GM12875 (cell line): ENCODE measurements around the gene CMYA5.

Experiments used
- H3K4me3 ChIP-seq: one replicate; pipeline ENCODE4 v1.5.1; 2011; ENCODE audit warnings: low read depth, low read length, control low read depth
- TF ChIP-seq, protein P1 (sequence below): IDR thresholded peaks from 2 replicates; pipeline ENCODE4 v1.5.1; 2011; ENCODE audit warnings: low read depth, mild to moderate bottlenecking, control low read depth, inconsistent platforms, low read length, moderate library complexity, borderline replicate concordance; ENCODE audit not compliant: insufficient read depth

The CMYA5 gene

DNA sequence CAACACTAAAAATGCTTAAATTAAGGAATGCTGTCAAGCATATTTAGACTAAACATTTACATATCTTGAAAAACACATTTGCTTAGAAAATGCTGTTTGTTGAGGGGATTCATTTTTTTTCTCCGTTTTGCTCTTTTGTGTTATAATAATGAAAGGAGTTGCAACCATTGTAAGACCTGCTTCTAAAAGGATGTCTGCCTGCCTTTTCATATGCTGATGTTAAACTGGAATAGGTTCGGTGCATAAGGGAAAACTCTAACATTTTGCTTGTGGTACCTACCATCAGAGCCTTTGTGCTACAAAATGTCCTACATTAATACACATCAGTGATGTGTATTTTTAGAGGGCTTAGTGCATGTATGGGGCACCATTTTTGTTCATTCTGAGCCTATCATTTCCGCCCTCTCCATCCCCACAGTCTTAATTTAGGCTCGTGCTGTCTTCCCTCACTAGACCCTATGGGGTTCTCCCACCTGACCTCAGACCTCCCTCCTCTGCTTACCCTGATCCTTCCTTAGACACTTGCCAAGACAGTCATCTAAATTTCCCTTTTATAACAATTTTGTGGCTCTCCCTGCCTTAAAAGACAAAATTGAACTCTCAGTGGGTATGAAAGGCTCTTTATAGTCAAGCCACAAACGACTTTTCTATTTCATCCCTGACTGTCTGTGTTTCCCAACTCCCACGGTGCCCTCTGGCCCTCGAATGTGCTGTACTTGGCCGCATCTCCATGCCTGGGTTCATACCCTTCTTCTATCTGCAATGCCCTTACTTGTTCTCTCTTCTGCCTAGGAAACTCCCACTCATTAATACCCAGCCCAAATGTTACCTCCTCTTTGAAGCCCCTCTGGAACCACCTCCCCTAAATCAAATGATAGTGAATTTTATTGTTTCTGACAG lies 61.2 kb downstream of the CMYA5 start:
- TF ChIP-seq, protein P1, sequence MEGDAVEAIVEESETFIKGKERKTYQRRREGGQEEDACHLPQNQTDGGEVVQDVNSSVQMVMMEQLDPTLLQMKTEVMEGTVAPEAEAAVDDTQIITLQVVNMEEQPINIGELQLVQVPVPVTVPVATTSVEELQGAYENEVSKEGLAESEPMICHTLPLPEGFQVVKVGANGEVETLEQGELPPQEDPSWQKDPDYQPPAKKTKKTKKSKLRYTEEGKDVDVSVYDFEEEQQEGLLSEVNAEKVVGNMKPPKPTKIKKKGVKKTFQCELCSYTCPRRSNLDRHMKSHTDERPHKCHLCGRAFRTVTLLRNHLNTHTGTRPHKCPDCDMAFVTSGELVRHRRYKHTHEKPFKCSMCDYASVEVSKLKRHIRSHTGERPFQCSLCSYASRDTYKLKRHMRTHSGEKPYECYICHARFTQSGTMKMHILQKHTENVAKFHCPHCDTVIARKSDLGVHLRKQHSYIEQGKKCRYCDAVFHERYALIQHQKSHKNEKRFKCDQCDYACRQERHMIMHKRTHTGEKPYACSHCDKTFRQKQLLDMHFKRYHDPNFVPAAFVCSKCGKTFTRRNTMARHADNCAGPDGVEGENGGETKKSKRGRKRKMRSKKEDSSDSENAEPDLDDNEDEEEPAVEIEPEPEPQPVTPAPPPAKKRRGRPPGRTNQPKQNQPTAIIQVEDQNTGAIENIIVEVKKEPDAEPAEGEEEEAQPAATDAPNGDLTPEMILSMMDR, result no peak
- H3K4me3 ChIP-seq, result no peak overlapping the region

DNA sequence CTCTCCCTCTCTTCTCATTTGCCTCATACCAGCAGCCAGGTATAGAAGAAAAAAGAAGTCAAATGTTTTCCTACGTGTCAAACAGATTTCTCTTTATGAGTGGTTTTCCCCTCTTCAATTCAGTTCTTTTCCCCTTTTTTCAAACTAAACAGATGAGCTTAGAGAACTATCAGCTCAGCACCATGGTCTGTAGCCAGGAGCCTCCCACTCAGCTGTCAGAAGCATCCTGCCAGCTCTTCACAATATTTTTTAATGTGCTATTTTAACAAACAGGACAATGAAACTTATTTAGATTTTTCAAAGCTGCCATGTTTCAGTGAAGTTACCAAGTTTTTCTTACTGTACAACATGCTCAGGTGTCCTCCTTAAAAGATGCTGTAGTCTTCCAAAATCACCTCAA lies 63.5 kb downstream of the CMYA5 start:
- TF ChIP-seq, protein P1, result no peak
- no peak overlapping the region for H3K4me3 ChIP-seq

DNA sequence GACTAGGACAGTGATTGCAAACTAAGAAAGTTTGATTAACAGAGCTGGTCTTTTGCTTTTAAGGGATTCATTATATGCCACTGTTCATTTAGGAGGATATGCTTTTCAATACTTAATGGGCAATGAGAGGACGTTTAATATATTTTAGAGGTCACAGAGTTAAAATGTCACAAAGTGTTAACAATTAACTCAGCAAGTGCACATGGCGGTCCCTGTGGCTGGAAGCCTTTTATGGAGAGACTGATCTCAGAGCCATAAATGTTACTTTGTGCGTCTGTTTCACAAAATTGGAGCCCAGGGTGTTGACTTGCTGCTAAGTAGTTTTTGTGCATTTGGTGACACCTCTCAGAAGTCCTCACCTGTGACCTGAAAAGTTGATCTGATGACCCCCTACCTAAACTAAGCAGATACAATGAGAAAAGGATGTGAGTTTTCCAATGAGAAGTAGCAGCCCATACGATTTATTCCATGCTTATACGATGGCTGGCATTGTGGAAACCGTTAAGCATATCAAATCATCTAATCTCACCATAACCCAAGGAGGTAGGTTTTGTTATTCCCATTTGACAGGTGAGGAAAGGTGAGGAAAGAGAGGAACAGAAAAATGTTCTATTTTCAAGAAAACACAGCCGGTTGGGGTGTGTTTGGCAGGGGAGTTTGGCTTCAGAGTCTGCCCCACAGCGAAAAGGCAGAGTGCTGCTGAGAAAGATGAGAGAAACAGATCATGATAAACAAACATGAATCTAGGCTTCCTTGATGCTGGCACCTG lies 64.4 kb downstream of the CMYA5 start:
- TF ChIP-seq, protein P1, result no peak
- no peak overlapping the region for H3K4me3 ChIP-seq

DNA sequence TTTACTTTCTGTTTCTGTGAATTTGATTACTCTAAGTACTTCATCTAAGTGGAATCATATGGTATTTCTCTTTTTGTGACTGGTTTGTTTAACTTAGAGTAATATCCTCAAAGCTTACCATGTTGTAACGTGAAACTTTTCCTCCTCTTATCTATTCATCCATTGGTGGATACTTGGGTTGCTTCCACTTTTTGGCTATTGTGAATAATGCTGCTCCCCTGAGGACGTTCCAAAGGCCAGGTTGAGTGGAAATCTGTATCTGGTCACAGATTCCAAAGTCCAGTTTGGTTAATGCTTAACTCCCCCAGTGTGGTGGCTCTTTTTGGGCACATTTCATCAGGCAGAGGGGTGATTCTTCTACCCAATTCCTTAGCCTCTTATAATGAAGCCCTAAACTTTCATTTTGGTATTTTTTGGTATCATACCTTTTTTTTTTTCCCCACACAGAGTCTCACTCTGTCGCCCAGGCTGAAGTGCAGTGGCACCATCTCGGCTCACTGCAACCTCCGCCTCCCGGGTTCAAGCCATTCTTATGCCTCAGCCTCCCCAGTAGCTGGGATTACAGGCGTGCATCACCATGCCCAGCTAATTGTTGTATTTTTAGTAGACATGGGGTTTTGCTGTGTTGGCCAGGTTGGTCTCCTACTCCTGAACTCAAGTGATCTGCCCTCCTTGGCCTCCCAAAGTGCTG lies 65.4 kb downstream of the CMYA5 start:
- H3K4me3 ChIP-seq, result no peak overlapping the region
- TF ChIP-seq, protein P1, result no peak

DNA sequence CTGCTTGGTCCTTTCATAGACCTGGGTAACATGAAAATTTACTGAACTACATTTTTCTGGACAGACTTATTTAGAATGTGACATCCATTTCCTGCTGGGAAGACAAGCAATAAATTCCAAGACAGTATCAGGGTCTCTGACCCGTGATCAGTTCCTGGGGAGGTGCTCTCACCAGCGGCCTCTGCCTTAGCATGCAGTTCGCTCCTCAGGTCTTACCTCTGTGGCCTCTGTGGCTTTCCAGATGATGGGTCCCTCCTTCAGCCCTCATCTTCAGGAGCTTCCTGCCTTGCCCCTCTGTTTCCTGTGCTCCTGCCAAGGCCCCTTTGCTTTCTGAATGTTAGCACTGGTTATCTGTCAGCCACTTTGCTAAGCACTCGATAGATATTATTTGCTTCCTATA lies 66.4 kb downstream of the CMYA5 start:
- H3K4me3 ChIP-seq, result no peak overlapping the region
- TF ChIP-seq, protein P1, result no peak

DNA sequence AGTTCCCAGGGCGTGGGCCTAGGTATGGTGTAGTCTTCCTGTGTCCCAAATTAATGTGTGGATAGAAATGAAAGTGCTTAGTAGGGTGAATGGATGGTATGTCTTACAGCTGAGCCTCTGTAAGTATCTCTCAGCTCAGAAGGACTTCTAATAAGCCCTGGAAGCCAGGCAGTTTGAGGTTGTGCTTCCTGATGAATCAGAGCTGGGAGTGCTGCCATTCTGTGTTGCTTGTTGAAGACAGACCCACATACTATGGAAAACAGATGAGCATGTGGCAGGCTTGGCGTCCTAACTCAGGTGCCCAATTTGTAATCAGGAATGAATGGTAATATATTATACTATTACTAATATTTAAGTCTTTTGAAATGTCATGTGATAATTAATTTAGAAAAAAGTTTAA lies 69.8 kb downstream of the CMYA5 start:
- TF ChIP-seq, protein P1, result no peak
- H3K4me3 ChIP-seq, result no peak overlapping the region

DNA sequence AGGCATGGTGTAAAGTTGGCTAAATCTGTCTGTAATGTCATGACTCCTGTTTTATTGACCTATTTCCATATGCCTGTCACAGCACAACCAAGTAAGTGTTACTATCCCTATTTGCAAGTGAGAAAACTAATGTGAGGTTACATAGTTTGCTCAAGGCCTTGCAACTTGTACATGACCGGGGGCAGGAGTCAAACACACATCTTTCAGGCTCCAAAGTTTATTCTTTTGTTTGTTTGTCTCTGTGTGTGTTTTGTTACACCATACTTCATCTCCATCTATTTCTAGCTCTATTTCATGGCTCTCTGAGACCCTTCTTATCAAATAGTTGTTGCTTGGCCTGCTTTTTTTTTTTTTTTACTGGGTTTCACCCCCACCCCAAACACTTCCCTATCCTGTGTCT lies 70.2 kb downstream of the CMYA5 start:
- TF ChIP-seq, protein P1, result no peak
- no peak overlapping the region for H3K4me3 ChIP-seq
